Stimulated activated CD8-positive, alpha-beta memory T cell treated with anti-CD3 and anti-CD28 coated beads, Interleukin-2, amount 100 ng/mL, for 1 hour (primary cell): ENCODE results near the gene C22orf15.

ENCODE experiments used
- DNase-seq, 2 donors: peaks; one replicate each; pipeline ENCODE4 v3.0.0-alpha.2; 2020; ENCODE audit warnings: low read depth in 2 of 2

C22orf15 gene

GRCh38 chr22:23772649-23773473 is 10.1 kb downstream of the C22orf15 start, which contains the start of gene MMP11:
MMP11 (plus strand) TSS chr22:23772849; CDS start chr22:23772871, 22 bp downstream.
- peak in 1 of 2 donors; percentile 28 for DNase-seq

- DNase-seq: no peak
Observed at GRCh38 chr22:23773483-23774113, 10.8 kb downstream of the C22orf15 start.

GRCh38 chr22:23774114-23774921 is 11.5 kb downstream of the C22orf15 start:
- DNase-seq: no peak

- DNase-seq: no peak
Observed at GRCh38 chr22:23774922-23775436, 12.2 kb downstream of the C22orf15 start.

DNA sequence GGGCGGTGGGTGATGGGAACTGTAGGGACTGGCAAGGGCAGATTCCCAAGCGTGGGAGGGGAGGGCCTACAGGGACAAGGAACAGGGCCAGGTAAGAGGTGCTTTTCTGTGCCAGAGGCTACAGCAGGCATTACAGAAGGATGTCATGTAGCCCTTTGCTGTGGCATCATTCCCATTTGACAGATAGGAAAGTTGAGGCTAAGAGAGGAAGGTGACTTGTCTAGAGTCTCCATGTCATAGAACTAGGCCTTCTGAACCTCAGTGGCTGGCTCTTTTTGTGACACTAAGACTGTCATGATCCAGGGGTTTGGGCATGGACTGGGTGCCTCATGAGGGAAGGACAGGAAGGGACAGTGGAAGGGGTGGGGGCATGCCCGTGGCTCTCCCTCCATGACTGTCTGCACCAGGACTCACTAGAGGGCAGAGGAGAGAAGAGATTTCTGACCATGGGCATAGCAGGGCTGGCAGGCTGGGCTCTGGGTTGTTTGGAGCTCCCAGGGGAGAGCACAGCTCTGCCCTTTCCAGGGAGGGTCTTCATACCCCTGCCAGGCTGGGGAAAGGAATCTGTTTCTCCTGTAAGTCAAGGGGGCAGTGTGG is 13.1 kb downstream of the C22orf15 start:
- no peak for DNase-seq

DNA sequence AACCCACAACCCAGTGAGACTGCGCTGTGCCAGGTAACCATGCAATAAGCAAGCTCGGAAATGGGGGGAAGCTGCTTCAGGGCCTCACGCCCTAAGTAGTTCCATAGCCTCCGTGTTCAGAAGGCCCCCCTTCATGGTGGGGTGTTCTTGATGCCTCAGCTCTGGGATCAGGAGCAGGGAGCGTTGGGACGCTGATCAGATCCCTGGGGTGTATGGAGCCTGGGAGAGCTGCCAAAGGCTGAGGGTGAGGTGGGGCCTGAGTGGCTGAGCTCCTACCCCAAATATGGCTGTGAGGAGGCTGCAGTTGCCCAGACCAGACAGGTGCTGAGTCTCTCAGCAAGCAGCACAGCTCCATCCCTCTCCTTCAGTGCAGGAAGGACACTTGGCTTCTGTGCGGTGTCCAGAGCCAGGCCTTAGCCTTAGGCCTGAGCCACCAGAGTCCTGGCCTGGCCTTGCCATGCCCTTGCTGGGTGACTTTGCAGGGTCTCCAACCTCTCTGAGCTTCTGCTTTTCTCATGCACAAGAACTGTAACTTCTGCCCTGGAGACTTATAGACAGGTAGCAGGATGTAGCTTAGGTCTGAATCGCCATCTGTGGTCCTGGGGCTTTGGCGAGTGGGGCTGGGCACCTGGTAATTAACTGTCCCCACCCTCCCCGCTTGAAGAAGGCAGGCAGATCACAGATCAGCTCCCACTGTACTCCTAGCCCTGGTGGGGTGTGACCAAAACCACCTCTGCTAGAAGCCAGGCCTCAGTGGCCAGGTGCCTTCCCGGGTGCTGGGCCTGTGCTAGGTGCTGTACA is 15.2 kb downstream of the C22orf15 start:
- no peak for DNase-seq

DNA sequence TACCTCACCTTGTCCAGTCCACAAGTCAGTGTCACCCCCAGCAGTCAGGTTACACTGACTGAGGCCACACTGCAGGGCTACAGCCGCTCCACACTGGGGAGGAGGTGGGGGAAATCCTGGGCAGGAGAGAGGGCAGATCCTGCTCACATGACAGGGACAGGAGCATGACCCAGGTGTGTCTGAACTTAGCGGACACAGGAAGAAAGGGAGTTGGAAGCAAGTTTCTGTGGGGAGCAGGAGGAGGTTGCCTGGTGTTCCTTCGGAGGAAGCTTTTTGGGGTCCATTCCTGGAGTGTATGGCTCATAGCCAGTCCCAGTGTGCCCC is 15.7 kb downstream of the C22orf15 start:
- no peak for DNase-seq

- no peak for DNase-seq
Observed at GRCh38 chr22:23779083-23779482, 16.3 kb downstream of the C22orf15 start.

DNA sequence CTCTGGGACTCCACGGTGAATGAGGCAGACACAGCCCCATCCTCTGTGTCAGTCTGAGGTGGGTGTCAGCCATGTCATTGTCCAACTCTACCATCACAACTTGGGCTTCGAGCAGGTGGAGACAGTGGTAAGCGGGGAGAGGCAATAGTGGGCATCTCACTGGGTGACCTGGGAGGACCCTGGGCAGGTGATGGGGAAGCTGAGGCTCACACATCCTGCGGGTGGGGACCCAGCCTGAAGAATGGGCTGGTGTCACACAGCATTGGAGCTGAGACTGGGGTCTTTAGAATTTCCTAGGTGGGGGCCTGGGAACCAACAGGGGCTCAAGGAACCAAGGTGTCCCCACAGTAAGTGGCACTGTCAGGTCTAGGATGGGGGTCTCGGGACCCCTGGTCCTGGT is 16.9 kb downstream of the C22orf15 start:
- no peak for DNase-seq

DNA sequence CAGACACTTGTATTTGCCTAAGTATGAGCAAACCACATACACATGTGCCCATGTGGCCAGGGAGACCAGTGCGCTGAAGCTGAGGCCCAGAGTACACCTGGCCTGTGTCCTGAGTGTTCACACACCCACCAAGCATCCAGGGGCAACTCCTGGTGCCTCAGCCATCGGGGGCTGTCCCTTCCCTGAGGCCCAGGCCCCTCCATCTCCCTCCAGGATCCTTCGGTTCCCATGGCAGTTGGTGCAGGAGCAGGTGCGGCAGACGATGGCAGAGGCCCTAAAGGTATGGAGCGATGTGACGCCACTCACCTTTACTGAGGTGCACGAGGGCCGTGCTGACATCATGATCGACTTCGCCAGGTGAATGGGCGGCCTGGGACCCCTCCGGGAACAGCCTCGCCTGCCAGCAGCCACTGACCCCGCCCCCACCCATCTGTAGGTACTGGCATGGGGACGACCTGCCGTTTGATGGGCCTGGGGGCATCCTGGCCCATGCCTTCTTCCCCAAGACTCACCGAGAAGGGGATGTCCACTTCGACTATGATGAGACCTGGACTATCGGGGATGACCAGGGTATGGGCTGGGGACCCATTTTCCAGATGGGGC is 17.5 kb downstream of the C22orf15 start:
- no peak for DNase-seq

DNA sequence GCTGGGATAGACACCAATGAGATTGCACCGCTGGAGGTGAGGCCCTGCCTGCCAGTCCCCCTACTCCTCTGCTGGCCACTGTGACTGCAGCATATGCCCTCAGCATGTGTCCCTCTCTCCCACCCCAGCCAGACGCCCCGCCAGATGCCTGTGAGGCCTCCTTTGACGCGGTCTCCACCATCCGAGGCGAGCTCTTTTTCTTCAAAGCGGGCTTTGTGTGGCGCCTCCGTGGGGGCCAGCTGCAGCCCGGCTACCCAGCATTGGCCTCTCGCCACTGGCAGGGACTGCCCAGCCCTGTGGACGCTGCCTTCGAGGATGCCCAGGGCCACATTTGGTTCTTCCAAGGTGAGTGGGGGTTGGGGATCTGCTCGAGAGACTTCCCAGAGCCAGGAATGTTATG is 18.3 kb downstream of the C22orf15 start:
- no peak for DNase-seq

DNA sequence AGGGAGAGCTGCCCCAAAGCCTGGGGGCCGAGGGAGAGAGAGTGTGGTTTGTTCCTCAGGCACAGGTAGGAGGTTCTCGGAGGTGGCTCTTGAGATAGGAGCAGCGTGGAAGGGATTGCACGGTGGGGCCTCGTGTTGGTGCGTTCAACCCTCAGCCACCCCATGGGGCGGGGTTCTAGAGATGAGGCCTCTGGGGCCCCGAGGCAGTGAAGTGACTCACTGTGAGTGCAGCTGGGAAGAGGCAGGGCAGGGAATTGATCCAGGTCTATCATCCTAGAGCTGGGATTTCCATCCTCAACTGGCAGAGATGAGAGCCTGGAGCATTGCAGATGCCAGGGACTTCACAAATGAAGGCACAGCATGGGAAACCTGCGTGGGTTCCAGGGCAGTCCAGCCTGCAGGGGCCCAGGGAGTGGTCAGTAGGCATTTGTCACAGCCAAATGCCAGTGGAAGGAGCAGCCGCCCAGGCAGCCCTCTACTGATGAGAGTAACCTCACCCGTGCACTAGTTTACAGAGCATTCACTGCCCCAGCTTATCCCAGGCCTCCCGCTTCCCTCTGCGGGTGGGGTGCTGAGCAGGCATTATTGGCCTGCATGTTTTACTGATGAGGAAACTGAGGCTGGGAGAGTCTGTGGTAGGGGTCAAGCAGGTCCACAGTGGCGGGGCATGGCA is 18.9 kb downstream of the C22orf15 start:
- DNase-seq: no peak

- DNase-seq: no peak
Observed at GRCh38 chr22:23782252-23782651, 19.5 kb downstream of the C22orf15 start.

DNA sequence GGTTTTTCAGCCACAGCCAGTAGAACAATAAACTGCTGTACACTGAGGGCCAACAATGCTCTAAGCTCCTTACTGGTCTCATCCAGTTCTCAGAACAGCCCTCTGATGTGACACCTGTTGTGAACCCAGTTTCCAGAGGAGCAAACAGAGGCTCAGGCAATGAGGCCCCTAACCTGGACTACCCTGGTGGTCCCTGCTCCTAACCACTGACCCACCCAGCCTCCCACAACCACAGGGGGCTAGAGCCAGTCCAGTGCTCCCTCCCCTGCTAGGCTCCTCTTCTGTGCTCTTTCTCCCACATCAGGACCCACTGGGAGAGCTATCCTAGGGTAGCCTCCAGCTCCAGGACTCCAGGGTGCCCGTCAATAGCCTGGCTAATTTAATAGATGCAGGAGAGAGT is 19.9 kb downstream of the C22orf15 start:
- no peak for DNase-seq

GRCh38 chr22:23783265-23784150 is 20.7 kb downstream of the C22orf15 start:
- no peak for DNase-seq

GRCh38 chr22:23784215-23784732 is 21.5 kb downstream of the C22orf15 start:
- DNase-seq: no peak

DNA sequence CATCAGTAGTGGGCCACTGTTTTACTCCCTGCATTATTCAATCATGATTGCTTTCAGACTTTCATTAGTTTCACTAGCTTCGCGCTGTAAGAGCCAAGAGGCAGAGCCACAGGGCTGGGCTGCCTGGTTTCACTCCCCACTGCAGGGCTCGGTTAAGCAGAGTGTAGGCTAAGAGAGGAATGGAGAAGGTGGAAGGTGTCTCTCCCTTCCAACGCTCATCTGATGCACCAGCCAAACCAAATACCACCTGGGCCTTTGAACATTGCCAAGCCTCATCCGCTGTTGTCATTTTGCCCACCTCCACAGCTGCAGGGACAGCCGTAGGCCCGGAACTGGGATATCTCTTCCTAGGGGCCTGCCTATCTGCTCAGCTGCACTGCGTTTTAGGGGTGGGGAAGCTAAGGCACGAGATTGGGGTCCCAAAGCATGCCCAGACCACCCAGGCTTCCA is 23.5 kb downstream of the C22orf15 start:
- DNase-seq: no peak

- DNase-seq: peak; percentile 81 to 85
Observed at GRCh38 chr22:23786752-23787599, 24.2 kb downstream of the C22orf15 start, which contains the start of gene SMARCB1. SMARCB1 (plus strand) TSS chr22:23786966; CDS start chr22:23787170, 204 bp downstream.
